GM10248 (cell line): ENCODE data around the gene OLFM3.

Source experiments
- CTCF ChIA-PET: fragments of 300-600 bp; sonication (Branson Sonifier 250); formaldehyde crosslinking; extraction: SDS; loops from one replicate; lab custom pipeline; 2021; ENCODE audit warnings: antibody characterized with exemption; lab: Yijun Ruan, JAX
- POLR2A ChIA-PET: fragments of 350-650 bp; sonication (Branson Sonifier 250); formaldehyde crosslinking; extraction: SDS; loops from one replicate; lab custom pipeline; 2020; ENCODE audit warnings: antibody characterized with exemption; lab: Yijun Ruan, JAX
- DNase-seq: peaks from one replicate; pipeline ENCODE4 v3.0.0; 2012; ENCODE audit errors: extremely low spot score
- CTCF ChIP-seq: IDR thresholded peaks from 2 replicates; pipeline ENCODE4 v1.5.1; 2012; ENCODE audit warnings: mild to moderate bottlenecking, low read depth; ENCODE audit errors: extremely low read depth, missing control alignments, control extremely low read depth

Gene OLFM3

GRCh38 chr1:101841824-101842223 lies 154.9 kb downstream of the OLFM3 start:
- POLR2A ChIA-PET = no interaction called here
- no peak for TF ChIP-seq CTCF
- no peak for DNase-seq
- CTCF ChIA-PET = no interaction called here

- DNase-seq = no peak
- TF ChIP-seq CTCF = no peak
- ChIA-PET CTCF (interaction anchor here (0.9 to 1.4 kb wide), 3 partner anchors 16 to 19 kb away, joined by 3 to 4 read pairs (median 3); no protein-coding TSS in a partner anchor), POLR2A (no interaction called here)
Measured at GRCh38 chr1:101835988-101836387, 160.7 kb downstream of the OLFM3 start.

GRCh38 chr1:101833312-101833711 lies 163.4 kb downstream of the OLFM3 start:
- ChIA-PET POLR2A (no interaction called here), CTCF (interaction anchor here (1.4 kb wide), 1 partner anchor 21 kb away, joined by 3 read pairs; no protein-coding TSS in a partner anchor)
- DNase-seq = no peak

DNA sequence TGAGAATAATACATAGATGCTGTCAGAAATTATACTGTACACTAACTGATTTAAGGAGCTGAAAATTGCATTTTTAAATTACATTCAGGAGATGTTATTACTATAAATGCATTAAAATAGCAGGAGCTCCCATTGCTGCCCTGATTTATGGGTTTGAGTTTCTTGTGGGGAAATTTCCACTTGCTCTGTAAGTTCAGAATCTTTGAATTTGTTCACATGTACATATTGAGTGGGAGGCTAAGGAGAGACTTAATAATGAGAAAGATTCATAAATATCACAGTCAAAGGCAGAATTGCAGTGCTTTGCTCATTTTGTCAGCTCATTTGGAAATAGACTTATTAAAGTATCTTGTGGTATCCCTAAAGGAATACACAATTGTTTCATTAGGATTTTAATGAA lies 170.3 kb downstream of the OLFM3 start:
- POLR2A ChIA-PET = no interaction called here
- no peak for TF ChIP-seq CTCF
- DNase-seq = no peak
- CTCF ChIA-PET = interaction anchor here (1.2 to 1.6 kb wide), 4 partner anchors 10 to 46 kb away, joined by 3 to 4 read pairs (median 4); no protein-coding TSS in a partner anchor

More at GRCh38 chr1:101833312-101833711, 163.4 kb downstream of the OLFM3 start:
- no peak for TF ChIP-seq CTCF

GRCh38 chr1:101820071-101820470 lies 176.7 kb downstream of the OLFM3 start:
- CTCF ChIA-PET = interaction anchor here (1.0 to 1.5 kb wide), 4 partner anchors 16 to 1150 kb away, joined by 3 to 4 read pairs (median 4); no protein-coding TSS in a partner anchor

DNA sequence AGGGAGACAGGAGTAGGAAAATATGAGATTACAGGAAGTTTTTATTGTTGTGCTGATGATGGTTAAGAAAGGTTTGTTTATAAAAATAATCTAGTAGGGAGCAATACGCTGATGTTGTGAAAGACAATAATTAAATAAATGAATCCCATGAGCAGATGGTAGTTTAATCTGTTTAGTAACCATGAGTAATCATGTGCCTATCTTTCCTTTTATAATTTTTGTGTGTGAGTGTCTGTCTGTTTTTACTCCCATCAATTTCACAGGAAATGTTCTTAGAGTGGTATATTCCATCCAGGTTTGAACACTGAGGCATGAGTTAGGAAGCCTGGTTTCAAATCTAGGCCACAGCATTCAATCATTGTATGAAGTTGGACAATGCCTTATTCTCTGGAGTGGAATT lies 180.5 kb downstream of the OLFM3 start:
- ChIA-PET POLR2A (no interaction called here), CTCF (interaction anchor here (0.8 kb wide), 1 partner anchor 10 kb away, joined by 4 read pairs; no protein-coding TSS in a partner anchor)
- TF ChIP-seq CTCF = no peak
- no peak for DNase-seq

More at GRCh38 chr1:101820071-101820470, 176.7 kb downstream of the OLFM3 start:
- POLR2A ChIA-PET = no interaction called here
- TF ChIP-seq CTCF = no peak
- no peak for DNase-seq
